HG03066 (cell line): ENCODE results near the gene SPECC1.
"Not testable (repeated sequence)": the region's sequence is repeated elsewhere in the genome, so short reads cannot be mapped to it uniquely, and the experiment has no call there.

Experiments
- ATAC-seq: cut with Tn5 transposase; IDR thresholded peaks from one replicate; pipeline ENCODE4 v1.9.1; 2021; ENCODE audit warnings: low read depth; ENCODE audit not compliant: unreplicated experiment

SPECC1 gene

GRCh38 chr17:20091174-20092029, 82.2 kb downstream of the SPECC1 start:
- ATAC-seq, result no peak

- no peak for ATAC-seq
These were observed 83.2 kb downstream of the SPECC1 start for GRCh38 chr17:20092261-20092867.

GRCh38 chr17:20092973-20093626, 83.9 kb downstream of the SPECC1 start:
- ATAC-seq, result no peak

- no peak for ATAC-seq
These were observed 85.6 kb downstream of the SPECC1 start for GRCh38 chr17:20094777-20095176.

GRCh38 chr17:20095336-20096080, 86.3 kb downstream of the SPECC1 start:
- ATAC-seq, result no peak

- no peak for ATAC-seq
These were observed 87.3 kb downstream of the SPECC1 start for GRCh38 chr17:20096430-20096829.

- ATAC-seq, result no peak
These were observed 88.2 kb downstream of the SPECC1 start for GRCh38 chr17:20097330-20097729.

GRCh38 chr17:20098314-20098713, 89.2 kb downstream of the SPECC1 start:
- no peak for ATAC-seq

GRCh38 chr17:20100806-20101205, 91.6 kb downstream of the SPECC1 start:
- not testable (repeated sequence) for ATAC-seq

GRCh38 chr17:20103454-20104446, 94.6 kb downstream of the SPECC1 start:
- no peak for ATAC-seq

GRCh38 chr17:20105539-20106280, 96.6 kb downstream of the SPECC1 start:
- ATAC-seq, result no peak

- ATAC-seq, result not testable (repeated sequence)
These were observed 97.3 kb downstream of the SPECC1 start for GRCh38 chr17:20106446-20106845.

GRCh38 chr17:20109076-20109475, 99.9 kb downstream of the SPECC1 start:
- no peak for ATAC-seq

- no peak for ATAC-seq
These were observed 102.4 kb downstream of the SPECC1 start for GRCh38 chr17:20111538-20111937.

GRCh38 chr17:20114466-20114865, 105.3 kb downstream of the SPECC1 start:
- ATAC-seq, result no peak

GRCh38 chr17:20116683-20117309, 107.6 kb downstream of the SPECC1 start:
- ATAC-seq, result no peak

- ATAC-seq, result no peak
These were observed 109.1 kb downstream of the SPECC1 start for GRCh38 chr17:20118280-20118679.

- ATAC-seq, result no peak
These were observed 111.7 kb downstream of the SPECC1 start for GRCh38 chr17:20120836-20121235.
